Vagina (tissue), 2 donors: ENCODE results near the gene MED20. TPM values are rescaled to one million over a fixed set of nuclear protein-coding genes. Genes with fewer than 3 reads are reported as not detected.

Experiments used
- DNase-seq, 2 donors: peaks; one replicate each; pipeline ENCODE4 v3.0.0-alpha.2; 2017; ENCODE audit errors: extremely low spot score in 2 of 2
- H3K27ac ChIP-seq: fragments of 200-600 bp; sonication (generic); one replicate; pipeline ENCODE4 v1.5.1; 2019
- H3K27me3 ChIP-seq: fragments of 200-600 bp; sonication (generic); one replicate; pipeline ENCODE4 v1.5.1; 2019
- H3K36me3 ChIP-seq, 2 donors: fragments of 200-600 bp; sonication (generic); one replicate each; pipeline ENCODE4 v1.5.1; 2017 to 2019
- H3K4me1 ChIP-seq: fragments of 200-600 bp; sonication (generic); one replicate; pipeline ENCODE4 v1.5.1; 2019
- H3K4me3 ChIP-seq, 2 donors: fragments of 200-600 bp; sonication (generic); 1 replicate in 1 of 2; 2 replicates in 1 of 2; pipeline ENCODE4 v1.5.1; 2016 to 2019
- H3K9me3 ChIP-seq: fragments of 200-600 bp; sonication (generic); one replicate; pipeline ENCODE4 v1.5.1; 2019
- POLR2A ChIP-seq, 2 donors: fragments of 450-650 bp; IDR thresholded peaks; one replicate each; pipeline ENCODE4 v1.6.1; 2017; ENCODE audit warnings: antibody characterized with exemption in 2 of 2, mild to moderate bottlenecking in 2 of 2, moderate library complexity in 2 of 2
- POLR2AphosphoS5 ChIP-seq, 2 donors: sonication (generic); formaldehyde crosslinking; IDR thresholded peaks; one replicate each; pipeline ENCODE4 v1.9.0; 2017; ENCODE audit warnings: antibody characterized with exemption in 2 of 2, mild to moderate bottlenecking in 2 of 2, low read depth in 1 of 2; ENCODE audit not compliant: insufficient read depth in 1 of 2
- intact Hi-C: fragments of 100-400 bp; cut with DNase I; formaldehyde crosslinking; loops from one replicate; pipeline ENCODE4 v1.15.1; 2023
- total RNA-seq: library from RNA; depleted of rRNA; stranded (reverse); fragments of >200 nt; gene quantifications from one replicate; pipeline ENCODE4 v1.2.3, GENCODE V29; 2016
- TF ChIP-seq, protein P1 (sequence below), 3 experiments: fragments of 450-650 bp in 2 of 3; fragments of 200-600 bp in 1 of 3; sonication (generic) in 1 of 3; IDR thresholded peaks; one replicate each; pipeline ENCODE4 v1.5.1; 2017 to 2019; ENCODE audit warnings: antibody characterized with exemption in 3 of 3, mild to moderate bottlenecking in 2 of 3, moderate library complexity in 2 of 3

MED20 gene
- total RNA-seq, 1 donor from 2014 or later: 9.6 TPM

DNA sequence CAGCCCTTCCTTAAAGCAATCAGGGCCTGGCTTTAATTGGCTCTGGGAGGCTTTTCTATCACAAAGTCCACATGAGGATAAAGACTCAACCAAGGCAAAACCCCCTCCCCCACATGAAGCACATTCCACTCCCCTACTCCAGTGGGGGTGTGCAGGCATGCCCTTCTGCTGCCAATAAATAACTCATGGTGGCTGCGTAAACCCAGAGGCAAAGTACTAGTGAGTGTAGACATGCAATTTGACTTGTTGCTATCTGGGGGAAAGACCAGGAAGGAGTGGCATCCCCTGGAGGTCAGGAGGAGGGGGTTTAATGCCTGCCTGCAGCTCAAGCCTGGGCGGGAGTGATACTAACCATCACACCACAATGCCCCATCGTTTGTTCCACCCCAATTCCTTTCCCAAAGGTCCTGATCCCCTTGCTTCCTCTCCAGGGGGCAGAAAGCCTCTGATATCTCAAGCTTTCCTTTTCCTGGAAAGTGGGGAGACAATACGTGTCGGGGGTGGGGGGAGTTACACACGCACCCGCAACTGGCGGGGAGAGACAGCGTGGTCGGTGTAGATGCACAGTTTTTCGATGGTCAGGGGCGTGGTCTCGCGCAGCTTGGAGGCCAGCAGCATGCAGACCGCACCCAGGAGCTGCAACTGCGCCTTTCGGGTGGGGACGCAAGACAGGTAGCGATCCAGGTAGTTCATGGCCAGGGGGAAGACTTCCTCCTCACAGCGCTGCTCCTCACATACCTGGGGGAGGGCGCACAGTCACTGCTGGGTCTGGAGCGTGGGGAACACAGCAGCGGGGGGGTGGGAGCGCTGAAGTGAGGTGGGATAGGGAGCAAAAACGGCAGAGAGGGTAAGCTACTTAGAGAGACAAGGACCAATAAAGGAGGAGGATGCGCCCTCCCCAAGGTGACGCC, 19.2 kb upstream of the MED20 start:
- Histone ChIP-seq H3K27ac (peak overlapping the region; percentile 76), H3K4me3 (peak overlapping the region; percentile 78 to 85), H3K27me3 (no peaks in the 10 kb centered on the region), H3K4me1 (peaks cover 72% of the 10 kb centered on the region), H3K36me3 (peaks cover 0 to 15% of the 10 kb centered on the region in 2 donors), H3K9me3 (no peaks in the 10 kb centered on the region)
- intact Hi-C loops: loop anchor here (5.0 kb wide), 1 partner anchor 102 kb away; no protein-coding TSS in a partner anchor
- TF ChIP-seq POLR2A (IDR thresholded peaks at IDR 0.05) (no peak), POLR2AphosphoS5 (IDR thresholded peaks at IDR 0.05; ENCODE audit: insufficient read depth in 1 of 2, low read depth in 1 of 2) (no peak)
- TF ChIP-seq, protein P1, sequence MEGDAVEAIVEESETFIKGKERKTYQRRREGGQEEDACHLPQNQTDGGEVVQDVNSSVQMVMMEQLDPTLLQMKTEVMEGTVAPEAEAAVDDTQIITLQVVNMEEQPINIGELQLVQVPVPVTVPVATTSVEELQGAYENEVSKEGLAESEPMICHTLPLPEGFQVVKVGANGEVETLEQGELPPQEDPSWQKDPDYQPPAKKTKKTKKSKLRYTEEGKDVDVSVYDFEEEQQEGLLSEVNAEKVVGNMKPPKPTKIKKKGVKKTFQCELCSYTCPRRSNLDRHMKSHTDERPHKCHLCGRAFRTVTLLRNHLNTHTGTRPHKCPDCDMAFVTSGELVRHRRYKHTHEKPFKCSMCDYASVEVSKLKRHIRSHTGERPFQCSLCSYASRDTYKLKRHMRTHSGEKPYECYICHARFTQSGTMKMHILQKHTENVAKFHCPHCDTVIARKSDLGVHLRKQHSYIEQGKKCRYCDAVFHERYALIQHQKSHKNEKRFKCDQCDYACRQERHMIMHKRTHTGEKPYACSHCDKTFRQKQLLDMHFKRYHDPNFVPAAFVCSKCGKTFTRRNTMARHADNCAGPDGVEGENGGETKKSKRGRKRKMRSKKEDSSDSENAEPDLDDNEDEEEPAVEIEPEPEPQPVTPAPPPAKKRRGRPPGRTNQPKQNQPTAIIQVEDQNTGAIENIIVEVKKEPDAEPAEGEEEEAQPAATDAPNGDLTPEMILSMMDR (IDR thresholded peaks at IDR 0.05): no peak
- no peak for DNase-seq

DNA sequence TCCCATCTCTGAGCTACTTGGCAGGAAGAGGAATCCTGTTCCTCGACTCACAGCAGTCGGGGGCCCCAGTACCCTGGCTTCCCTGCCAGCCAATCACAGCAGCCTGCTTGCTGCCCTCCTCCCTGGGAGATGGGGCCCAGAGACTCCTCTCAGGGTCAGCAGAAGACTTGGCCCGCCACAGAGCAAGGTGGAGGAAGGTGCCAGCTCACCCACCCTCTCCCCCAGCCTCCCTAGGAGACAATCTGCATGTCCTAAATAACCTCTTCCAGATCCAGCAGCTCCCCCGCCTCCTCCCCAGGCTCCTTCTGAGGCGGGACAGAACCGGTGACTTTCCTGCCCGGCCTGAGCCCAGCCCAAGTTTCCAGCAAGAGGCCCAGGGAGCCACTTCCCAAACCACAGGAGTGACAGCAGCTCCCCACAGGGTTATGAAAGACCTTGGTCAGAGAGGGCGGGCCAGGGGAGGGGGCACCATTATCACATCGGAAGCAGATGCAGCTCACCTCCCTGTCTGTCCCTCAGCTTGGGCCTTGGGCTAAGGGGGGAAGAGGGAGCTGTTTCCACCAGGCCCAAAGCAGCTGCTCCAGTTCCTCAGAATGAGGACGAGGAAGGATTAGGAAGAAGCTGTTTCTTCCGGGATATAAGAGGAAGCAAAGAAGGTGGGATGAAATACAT, 18.4 kb upstream of the MED20 start:
- no peaks in the 10 kb centered on the region for H3K27me3 ChIP-seq
- H3K27ac ChIP-seq: peak overlapping the region; percentile 76
- intact Hi-C loops: loop anchor here (5.0 kb wide), 1 partner anchor 103 kb away; no protein-coding TSS in a partner anchor
- peak in 1 of 2 donors; percentile 90 for DNase-seq
- no peaks in the 10 kb centered on the region for H3K9me3 ChIP-seq
- H3K4me1 ChIP-seq: peaks cover 72% of the 10 kb centered on the region
- H3K4me3 ChIP-seq: no peak overlapping the region
- no peak for TF ChIP-seq POLR2AphosphoS5 (IDR thresholded peaks at IDR 0.05; ENCODE audit: insufficient read depth in 1 of 2, low read depth in 1 of 2)
- TF ChIP-seq, protein P1 (IDR thresholded peaks at IDR 0.05): no peak
- no peak for TF ChIP-seq POLR2A (IDR thresholded peaks at IDR 0.05)
- H3K36me3 ChIP-seq: peaks cover 0 to 22% of the 10 kb centered on the region in 2 donors

DNA sequence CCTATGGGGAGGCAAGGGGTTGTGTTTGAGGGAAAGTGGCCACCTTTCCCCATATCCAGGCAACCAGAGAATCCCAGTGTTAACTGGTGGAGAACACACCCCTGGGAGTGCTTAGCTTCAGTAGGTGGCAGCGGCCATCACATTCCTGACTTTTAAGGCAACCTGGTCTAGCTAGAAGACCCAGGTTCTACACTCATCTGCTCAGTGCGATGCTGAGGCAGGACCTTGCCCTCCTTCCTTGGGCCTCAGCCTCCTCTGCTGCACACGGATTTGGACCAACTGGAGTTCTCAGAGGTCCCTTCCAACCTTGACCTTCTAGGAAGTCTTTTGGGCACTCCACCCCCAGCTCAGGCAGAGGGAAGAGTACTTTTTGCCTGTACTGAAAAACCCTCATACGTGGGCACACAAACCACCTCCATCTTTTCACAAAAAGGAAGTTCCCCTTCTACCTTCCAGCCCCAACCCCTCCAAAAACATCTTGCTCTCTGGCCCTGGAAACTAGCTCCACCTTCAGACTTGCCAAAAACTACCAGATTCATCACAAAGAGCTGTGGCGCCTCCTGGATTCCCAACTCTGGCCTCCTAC, 17.7 kb upstream of the MED20 start:
- TF ChIP-seq, protein P1 (IDR thresholded peaks at IDR 0.05): no peak
- TF ChIP-seq POLR2AphosphoS5 (IDR thresholded peaks at IDR 0.05; ENCODE audit: insufficient read depth in 1 of 2, low read depth in 1 of 2): no peak
- TF ChIP-seq POLR2A (IDR thresholded peaks at IDR 0.05): no peak
- H3K4me3 ChIP-seq: no peak overlapping the region
- H3K27me3 ChIP-seq: no peaks in the 10 kb centered on the region
- DNase-seq: no peak
- H3K27ac ChIP-seq: peak overlapping the region; percentile 76
- peaks cover 72% of the 10 kb centered on the region for H3K4me1 ChIP-seq
- intact Hi-C loops: loop anchor here (5.0 kb wide), 1 partner anchor 104 kb away; no protein-coding TSS in a partner anchor
- H3K36me3 ChIP-seq: peaks cover 0 to 22% of the 10 kb centered on the region in 2 donors
- H3K9me3 ChIP-seq: no peaks in the 10 kb centered on the region

DNA sequence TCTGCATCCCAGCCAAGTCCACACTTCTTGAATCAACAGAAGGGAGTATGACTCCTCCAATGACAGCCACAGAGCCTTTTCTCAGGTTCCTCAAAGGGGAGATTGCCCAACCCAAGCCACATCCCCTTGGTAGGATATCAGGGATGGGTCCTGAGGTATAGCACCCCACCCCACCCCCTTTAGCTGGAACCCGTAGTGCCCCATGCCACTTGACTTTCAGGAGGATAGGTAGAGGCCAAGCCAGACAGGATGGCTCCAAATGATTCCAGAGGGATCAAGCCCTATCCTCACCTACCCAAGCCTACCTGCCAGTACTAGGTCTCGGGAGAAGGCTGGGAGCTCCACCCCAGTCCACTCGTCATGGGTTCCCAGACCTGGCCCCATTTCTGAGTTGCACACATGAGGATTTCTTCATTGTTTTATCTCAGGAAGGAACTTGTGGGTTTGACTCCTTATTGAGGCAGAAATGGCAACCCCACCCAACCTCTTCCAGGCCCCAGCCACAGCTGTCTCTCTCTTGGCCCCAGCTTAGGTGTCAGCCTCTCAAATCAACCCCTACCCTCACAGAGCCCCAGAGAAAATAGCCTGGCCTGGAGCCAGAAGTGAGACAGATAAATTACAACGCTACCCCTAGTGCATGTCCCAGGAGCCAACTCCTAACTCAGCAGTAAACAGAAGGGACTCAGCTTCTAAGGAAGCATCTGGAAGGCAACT, 17.1 kb upstream of the MED20 start:
- peaks cover 69% of the 10 kb centered on the region for H3K4me1 ChIP-seq
- no peaks in the 10 kb centered on the region for H3K27me3 ChIP-seq
- H3K9me3 ChIP-seq: no peaks in the 10 kb centered on the region
- TF ChIP-seq POLR2A (IDR thresholded peaks at IDR 0.05) (no peak), POLR2AphosphoS5 (IDR thresholded peaks at IDR 0.05; ENCODE audit: insufficient read depth in 1 of 2, low read depth in 1 of 2) (no peak)
- TF ChIP-seq, protein P1 (IDR thresholded peaks at IDR 0.05): no peak
- no peak for DNase-seq
- intact Hi-C loops: loop anchor here (5.0 kb wide), 1 partner anchor 104 kb away; no protein-coding TSS in a partner anchor
- H3K27ac ChIP-seq: peak overlapping the region; percentile 76
- no peak overlapping the region for H3K4me3 ChIP-seq
- peaks cover 0 to 26% of the 10 kb centered on the region in 2 donors for H3K36me3 ChIP-seq
